Epithelial cell of alveolus of lung (primary cell): ENCODE measurements around the gene OTOP3. TPM values are rescaled to one million over a fixed set of nuclear protein-coding genes. Genes with fewer than 3 reads are reported as not detected.

Experiments used
- total RNA-seq: library from RNA; depleted of rRNA; stranded (reverse); fragments of >200 nt; gene quantifications from 2 replicates; pipeline ENCODE4 v1.2.1, GENCODE V29; 2015

The OTOP3 gene, protein sequence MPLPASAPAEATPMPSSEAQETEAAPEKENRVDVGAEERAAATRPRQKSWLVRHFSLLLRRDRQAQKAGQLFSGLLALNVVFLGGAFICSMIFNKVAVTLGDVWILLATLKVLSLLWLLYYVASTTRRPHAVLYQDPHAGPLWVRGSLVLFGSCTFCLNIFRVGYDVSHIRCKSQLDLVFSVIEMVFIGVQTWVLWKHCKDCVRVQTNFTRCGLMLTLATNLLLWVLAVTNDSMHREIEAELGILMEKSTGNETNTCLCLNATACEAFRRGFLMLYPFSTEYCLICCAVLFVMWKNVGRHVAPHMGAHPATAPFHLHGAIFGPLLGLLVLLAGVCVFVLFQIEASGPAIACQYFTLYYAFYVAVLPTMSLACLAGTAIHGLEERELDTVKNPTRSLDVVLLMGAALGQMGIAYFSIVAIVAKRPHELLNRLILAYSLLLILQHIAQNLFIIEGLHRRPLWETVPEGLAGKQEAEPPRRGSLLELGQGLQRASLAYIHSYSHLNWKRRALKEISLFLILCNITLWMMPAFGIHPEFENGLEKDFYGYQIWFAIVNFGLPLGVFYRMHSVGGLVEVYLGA
- not detected in 2 replicates for total RNA-seq

DNA sequence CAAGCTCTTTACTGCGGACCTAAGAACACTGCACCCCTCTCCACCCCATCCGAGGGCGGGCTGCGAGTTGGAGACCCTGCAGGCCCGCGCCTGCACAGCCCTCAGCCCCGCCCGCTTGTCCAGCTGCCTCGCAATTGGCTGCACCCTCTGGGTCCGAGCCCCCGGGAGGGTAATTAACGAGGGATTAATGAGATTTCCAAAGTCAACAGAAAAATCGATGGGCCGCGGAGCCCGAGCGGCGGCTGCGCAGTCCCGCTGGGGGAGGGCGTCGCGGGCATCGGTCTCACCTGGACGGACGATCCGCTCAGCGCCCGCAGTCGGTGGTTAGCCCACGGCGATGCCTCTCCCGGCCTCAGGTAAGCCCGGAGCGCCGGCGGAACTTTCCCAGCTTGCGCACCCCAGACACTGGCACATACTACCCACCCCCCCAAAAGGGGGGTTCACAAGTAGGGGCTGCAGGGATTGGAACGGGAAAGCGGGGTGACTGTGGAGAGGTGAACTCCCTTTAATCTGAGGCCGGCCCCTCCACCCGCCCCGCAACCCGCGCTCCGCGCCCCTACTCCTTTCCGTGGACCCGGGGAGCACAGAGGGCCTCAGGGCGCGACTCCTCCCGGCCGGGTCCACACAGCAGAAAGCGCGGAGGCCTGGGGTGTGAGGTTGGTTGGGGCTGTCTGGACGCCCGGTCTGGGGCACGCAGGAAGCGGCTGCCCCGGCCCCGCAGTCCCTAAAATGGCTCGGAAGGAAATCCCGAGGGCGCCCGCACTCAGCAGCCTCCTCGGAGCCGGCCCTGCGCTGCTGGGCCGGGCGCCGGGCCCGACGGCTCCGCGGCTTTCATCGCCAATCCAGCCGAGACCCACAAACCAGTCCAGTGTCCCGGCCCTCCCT lies at the start of gene OTOP3:
Gene OTOP3, plus strand, starts transcription at position 314 of the 885 bp plus-strand sequence. Its CDS starts 24 bp downstream, at position 338.

DNA sequence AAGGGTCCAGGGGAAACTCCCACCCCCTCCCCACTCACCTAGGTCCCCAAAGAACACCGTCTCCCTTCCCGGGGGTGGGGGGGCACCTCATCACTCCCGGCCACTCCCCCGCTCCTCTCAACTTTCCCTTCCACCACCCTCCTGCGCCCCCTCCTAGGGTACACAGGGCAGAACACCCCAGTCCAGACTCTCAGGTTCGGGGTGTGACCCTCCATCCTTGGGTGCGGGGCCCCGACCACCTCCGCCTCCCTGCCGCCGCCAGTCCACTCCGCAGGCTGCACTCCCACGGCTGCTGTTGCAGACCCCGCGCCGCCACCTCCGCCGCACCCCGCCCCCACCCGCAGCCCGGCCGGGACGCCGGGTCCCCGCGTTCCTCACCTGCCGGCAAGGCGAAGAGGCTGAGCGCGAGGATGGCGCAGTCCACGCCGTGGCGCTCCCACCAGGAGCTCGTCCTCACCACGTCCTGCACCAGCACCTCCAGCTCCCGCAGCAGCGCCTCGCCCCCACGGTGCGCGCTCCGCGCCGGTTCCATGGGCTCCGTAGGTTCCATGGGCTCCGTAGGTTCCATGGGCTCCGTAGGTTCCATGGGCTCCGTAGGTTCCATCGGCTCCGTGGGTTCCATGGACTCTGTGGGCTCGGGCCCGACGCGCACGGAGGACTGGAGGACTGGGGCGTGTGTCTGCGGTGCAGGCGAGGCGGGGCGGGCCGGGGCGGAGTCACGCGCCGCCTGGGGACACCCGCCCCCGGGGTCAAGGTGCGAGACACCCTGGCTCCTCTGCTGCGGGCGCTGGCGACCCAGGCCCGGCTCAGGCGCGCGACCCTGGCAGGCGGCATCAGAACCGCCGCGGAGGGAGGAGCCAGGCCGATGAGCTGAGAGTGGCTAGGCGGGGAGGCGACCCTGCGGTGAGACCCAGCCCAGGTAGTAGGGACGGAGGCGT lies 42.5 kb upstream of the OTOP3 start, which contains the start of gene FADS6:
Gene FADS6, minus strand, starts transcription at position 660 of the 938 bp plus-strand sequence. Its CDS starts 38 bp downstream, at position 622.

DNA sequence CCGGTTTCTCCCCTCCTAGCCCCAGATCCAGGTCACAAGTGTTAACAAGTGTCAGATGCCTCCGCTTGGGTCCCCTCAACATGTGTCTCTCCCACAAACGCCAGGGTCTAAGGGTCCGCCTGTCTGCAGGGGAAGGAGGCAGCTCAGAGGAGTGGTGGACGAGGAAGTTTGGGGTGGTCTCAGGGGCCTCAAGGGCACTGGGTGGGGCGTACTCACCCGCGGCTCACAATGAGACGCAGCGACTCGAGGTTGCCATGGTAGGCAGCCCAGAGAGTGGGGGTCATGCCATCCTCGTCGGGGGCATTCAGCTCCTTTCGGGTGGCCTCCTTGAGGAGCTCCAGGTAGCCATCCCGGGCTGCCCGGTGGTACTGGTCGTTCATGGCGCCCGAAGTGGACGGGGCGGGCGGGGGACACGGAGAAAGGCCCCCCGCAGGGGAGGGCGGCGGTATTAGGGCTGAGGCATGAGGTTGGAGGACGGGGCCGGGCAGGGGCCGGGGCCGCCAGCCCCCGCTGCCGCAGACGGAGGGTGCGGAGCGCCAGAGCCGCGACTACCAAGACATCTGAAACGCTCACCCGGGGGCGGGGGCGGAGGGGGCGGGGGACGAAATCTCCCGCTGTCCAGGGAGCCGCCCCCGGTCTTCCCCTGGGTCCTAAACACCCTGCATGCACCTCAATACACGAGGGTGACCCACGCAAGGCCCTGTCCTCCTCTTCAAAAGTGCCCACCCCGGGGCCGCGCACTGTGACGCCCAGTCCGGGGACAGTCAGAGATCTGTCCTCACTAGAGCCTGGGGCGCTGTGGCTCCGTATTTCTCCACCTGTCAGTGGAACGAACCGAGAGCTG lies 12.8 kb upstream of the OTOP3 start, which contains the start of gene USH1G:
Gene USH1G, minus strand, starts transcription at position 562 of the 844 bp plus-strand sequence. Its CDS starts 182 bp downstream, at position 380.

DNA sequence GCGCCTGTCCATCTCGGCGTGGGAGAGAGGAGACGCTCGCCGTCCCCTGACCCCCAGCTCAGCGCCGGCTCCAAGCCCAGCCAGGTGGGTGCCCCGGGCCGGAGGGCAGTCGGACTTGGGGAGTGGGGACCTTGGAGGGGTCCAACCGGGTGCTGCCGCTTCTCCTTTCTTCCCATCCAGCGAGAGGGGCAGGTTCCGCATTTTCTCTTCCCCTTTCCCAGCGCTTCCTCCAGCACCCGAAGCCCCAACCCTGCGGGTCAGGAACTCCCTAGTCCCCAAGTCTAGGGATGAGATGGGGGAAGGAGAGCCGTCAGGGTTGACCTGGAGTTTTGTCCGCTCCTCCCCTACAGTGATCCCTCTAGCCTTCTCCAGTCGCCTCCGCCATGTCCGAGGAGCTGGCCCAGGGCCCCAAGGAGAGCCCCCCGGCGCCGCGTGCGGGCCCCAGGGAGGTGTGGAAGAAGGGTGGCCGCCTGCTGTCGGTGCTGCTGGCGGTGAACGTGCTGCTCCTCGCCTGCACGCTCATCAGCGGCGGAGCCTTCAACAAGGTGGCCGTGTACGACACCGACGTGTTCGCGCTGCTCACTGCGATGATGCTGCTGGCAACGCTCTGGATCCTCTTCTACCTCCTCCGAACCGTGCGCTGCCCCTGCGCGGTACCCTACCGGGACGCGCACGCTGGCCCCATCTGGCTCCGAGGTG lies 11.3 kb upstream of the OTOP3 start, which contains the start of gene OTOP2:
Gene OTOP2, plus strand, starts transcription at position 24 of the 699 bp plus-strand sequence. Its CDS starts 360 bp downstream, at position 384.

DNA sequence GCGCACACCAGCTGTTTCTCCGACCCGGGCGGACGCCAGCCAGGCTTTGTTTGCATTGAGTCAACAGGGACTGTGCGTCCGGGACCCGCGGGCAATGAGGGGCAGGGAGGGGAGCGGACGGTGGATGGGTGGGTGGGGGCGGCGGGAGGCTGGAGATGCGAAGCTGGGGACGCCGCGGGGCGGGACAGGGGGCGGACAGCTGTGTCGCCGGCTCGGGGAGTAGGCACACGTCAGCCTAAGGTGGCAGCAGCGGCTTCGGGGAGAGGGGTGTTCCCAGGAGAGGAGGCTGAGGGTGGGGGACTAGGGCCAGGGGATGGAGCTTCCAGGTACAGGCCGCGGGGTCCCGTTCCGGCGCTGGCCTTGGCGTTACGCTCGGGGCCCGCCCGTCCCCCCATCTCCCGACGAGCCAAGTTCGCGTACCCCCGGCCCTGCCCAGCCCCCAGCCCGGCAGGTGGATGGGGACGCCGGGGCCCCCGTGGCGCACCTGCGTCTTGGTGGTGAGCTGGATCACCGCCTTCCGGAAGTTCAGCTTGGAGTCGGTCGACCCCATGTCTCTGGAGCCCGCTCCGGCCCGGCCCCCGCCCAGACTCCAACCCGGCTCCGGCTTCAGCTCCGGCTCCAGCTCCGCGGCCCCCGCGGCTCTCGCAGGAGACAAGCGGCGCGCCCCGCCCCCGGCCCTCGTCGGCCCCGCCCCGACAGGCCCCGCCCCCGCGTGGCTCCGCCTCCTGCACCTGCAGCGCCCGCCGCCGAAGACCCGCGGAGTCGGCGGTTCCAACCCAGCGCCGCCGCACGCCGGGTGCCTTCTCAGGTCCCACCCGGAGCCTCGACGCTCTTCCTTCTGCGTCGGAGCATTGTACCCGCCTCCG lies 36.6 kb downstream of the OTOP3 start, which contains the start of gene HID1:
Gene HID1, minus strand, starts transcription at position 653 of the 866 bp plus-strand sequence. Its CDS starts 103 bp downstream, at position 550.

DNA sequence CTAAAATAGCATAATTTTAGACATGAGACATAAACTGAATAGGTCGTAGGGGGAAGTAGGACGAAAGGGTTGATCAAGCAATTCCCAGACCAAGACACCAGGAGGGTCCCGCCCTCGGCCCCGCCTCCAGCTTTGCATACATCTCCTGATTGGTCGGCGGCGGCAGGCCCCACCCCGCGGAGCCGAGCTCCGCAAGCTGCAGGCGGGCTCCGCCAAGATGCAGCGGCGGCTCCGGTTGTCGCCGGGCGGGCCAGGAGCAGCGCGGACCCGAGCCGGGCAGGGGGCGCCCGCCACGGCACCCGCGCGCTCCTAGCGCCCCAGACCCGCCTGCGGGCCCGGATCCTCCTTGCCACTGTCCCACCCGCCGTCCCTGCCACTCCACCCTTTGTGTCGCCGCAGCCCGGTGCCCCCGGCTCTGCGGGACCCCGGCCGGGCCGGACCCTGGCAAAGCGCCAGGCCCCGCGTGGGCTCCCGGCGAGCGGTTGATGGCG lies 51.8 kb downstream of the OTOP3 start, which contains the start of gene CDR2L:
Gene CDR2L, plus strand, starts transcription at position 215 of the 491 bp plus-strand sequence. CDS start 412 bp downstream, outside the sequence.

Other genes with a start within 250 kb of the OTOP3 start
- not detected in 2 replicates for gene CD300LF, start 223.0 kb upstream of the OTOP3 start, total RNA-seq
- 0.26 and 7.7 TPM in 2 replicates for gene RAB37, start 198.6 kb upstream of the OTOP3 start, total RNA-seq
- gene NHERF1, start 187.3 kb upstream of the OTOP3 start, total RNA-seq, result 11.8 and 23.4 TPM in 2 replicates
- gene NAT9, start 159.6 kb upstream of the OTOP3 start, total RNA-seq, result 15.6 and 29.5 TPM in 2 replicates
- gene GRIN2C, start 76.0 kb upstream of the OTOP3 start, total RNA-seq, result not detected in 2 replicates
- gene FDXR, start 62.9 kb upstream of the OTOP3 start, total RNA-seq, result 28.1 and 30.8 TPM in 2 replicates
- not detected in 2 replicates for gene FADS6, start 42.3 kb upstream of the OTOP3 start, total RNA-seq
- not detected in 2 replicates for gene USH1G, start 12.6 kb upstream of the OTOP3 start, total RNA-seq
- gene OTOP2, start 11.6 kb upstream of the OTOP3 start, total RNA-seq, result not detected in 2 replicates
- 4.3 TPM in 1 of 2 replicates, not detected in the other for gene HID1, start 36.9 kb downstream of the OTOP3 start, total RNA-seq
- 18.8 and 29.2 TPM in 2 replicates for gene CDR2L, start 51.7 kb downstream of the OTOP3 start, total RNA-seq
- 55.7 and 64.6 TPM in 2 replicates for gene MRPL58, start 76.8 kb downstream of the OTOP3 start, total RNA-seq
- 169 and 302 TPM in 2 replicates for gene ATP5PD, start 111.1 kb downstream of the OTOP3 start, total RNA-seq
- gene KCTD2, start 111.3 kb downstream of the OTOP3 start, total RNA-seq, result 8.3 and 13.8 TPM in 2 replicates
- gene SLC16A5, start 152.1 kb downstream of the OTOP3 start, total RNA-seq, result 12.7 and 19.1 TPM in 2 replicates
- gene ARMC7, start 174.1 kb downstream of the OTOP3 start, total RNA-seq, result 2.5 and 13.3 TPM in 2 replicates
- gene NT5C, start 195.8 kb downstream of the OTOP3 start, total RNA-seq, result 83.4 and 139 TPM in 2 replicates
- gene JPT1, start 218.6 kb downstream of the OTOP3 start, total RNA-seq, result 105 and 339 TPM in 2 replicates
- gene SUMO2, start 247.1 kb downstream of the OTOP3 start, total RNA-seq, result 108 and 122 TPM in 2 replicates